OCI-M1 (cell line): Measurements from ENCODE around the gene ACACB.
"Not testable (repeated sequence)": the region's sequence is repeated elsewhere in the genome, so short reads cannot be mapped to it uniquely, and the experiment has no call there.

Source experiments
- DNase-seq: peaks from one replicate; lab custom pipeline; 2025; lab: John Stamatoyannopoulos, UW

ACACB gene

DNA sequence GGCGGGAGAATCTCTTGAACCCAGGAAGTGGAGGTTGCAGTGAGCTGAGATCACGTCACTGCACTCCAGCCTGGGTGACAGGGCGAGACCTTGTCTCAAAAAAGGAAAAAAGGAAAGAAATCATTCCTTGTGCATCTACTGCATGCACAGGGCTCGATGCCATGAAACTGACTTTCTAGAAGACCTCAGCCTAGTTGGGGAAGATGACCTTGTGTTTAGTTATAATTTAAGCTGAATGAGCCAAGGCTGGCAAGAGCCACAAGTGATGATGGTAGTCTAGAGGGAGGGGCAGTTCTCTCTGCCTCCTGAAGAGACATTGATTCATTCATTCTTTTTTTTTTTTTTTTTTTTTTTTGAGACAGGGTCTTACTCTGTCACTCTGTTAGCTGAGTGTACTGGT lies 24.2 kb downstream of the ACACB start:
- DNase-seq = no peak

GRCh38 chr12:109144224-109144623 lies 27.8 kb downstream of the ACACB start:
- DNase-seq = no peak

DNA sequence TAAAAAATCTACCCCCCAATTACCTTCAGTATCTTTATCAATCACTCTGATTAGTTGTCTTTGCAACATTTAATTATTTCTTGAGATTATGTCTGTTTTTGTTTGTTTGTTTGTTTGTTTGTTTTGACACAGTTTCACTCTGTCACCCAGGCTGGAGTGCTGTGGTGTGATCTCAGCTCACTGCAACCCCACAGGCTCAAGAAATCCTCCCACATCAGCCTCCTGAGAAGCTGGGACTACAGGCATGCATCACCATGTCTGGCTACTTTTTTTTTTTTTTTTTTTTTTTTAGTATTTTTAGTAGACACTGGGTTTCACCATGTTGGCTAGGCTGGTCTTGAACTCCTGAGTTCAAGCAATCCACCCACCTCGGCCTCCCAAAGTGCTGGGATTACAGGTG lies 30.7 kb downstream of the ACACB start:
- DNase-seq = not testable (repeated sequence)

DNA sequence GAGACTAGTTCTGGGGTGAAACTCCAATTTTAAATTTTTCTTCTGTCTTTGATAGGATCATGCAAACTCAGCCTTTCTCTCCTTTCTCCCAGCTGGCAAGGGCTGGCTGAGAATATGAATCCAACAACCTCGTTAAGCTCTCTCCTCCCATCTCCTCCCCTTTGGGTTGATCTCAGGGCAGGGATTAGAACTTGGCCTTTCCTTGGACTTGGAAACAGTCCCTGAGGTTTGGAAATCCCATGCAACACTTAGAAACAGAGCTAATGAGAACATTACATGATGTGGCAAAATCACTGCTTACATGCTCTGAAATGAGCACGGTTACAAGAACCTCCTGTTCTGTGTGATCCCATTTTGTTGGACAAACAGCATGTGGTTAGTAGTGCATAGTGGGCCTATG lies 31.6 kb downstream of the ACACB start:
- DNase-seq = no peak

- no peak for DNase-seq
Measured at GRCh38 chr12:109150124-109150640, 33.8 kb downstream of the ACACB start.

- DNase-seq = no peak
Measured at GRCh38 chr12:109151457-109151856, 35.1 kb downstream of the ACACB start.

DNA sequence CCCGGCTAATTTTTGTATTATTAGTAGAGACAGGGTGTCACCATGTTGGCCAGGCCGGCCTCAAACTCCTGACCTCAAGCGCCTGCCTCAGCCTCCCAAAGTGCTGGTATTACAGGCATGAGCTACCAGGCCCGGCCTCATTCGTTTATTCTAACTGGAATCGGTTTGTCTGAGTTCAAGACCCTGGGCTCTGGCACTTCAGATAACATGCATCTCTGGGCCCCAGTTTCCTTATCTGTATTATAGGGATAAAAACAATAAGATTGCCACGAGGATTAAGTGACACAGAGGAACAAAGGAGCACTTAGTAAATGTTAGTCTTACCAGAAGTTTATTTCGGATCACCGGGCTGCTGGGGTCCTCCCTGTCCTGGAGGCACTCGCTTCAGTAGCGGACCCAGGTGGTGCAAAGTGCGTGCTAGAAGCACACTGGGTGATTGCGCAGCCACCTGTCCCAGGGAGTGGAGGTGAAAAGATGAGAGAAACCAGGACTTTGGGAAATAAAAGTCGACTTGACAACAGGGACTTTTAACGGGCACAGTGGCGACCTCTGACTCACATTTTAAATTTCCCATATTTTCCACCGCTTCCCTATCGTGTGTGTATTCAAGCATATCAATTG lies 37.5 kb downstream of the ACACB start:
- peak; percentile 57 for DNase-seq

DNA sequence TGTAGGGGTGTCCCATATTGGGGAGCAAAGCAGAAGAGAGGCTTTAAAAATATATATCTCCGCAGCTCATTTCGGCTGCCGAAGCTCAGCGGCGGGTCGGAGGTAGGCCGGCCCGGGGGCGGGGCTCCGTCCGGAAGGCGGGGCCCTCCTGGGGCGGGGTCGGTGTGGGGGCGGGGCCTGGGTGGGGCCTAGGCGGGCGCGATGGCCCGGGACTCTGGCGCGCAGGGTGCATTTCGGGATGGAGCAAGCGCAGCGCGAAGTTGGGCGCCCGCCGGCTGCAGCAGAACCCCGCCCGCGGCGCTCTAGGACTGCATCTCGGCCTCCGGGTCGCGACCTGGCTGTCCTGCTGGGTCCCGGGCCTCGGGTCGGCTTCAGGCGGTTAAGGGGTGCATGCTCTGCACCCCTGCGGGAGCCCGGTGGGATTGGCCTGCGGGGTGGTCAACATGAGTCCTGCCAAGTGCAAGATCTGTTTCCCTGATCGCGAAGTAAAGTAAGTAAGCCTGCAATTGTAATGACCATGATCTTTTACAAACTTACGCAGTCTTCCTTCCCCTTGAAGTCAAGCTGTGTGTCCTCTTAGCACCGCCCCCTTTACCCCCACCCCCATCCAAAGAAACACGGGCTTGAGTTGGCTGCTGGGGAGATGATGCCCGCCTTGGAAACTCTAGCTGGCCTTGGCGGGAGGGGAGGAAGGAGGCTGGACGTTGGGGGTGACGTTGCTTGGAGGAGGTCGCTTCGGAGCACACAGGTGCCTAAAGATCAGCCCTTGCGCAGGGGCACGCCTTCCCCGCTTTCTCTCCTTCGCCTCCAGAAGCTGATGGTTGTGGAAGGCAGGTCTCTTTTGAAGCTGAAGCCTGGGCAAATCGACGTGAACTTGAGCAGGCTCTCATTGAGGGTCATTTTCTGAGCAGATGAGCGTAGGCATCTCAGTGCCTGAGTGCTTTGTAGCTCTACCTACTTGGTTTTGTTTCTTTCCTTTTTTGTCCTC lies 38.4 kb downstream of the ACACB start:
- DNase-seq = peak; percentile 77

GRCh38 chr12:109156036-109156435 lies 39.6 kb downstream of the ACACB start:
- no peak for DNase-seq

- DNase-seq = no peak
Measured at GRCh38 chr12:109156586-109156985, 40.2 kb downstream of the ACACB start.

DNA sequence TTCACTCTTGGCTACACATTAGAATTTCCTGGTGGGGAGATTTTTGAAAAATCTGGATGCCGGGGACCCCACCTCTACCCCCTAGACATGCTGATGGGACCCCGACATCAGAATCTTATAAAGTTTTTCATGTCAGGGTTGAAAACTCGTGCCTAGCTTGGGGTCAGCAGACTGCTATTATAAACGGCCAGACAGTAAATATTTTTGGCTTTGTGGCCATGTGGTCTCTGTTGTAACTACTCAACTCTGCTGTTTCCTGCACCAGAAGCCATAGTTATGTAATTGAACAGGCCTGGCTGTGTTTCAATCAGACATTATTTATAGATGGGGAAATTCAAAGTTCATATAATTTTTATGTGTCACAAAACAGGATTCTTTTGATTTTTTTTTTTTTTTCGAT lies 41.6 kb downstream of the ACACB start:
- DNase-seq = no peak

DNA sequence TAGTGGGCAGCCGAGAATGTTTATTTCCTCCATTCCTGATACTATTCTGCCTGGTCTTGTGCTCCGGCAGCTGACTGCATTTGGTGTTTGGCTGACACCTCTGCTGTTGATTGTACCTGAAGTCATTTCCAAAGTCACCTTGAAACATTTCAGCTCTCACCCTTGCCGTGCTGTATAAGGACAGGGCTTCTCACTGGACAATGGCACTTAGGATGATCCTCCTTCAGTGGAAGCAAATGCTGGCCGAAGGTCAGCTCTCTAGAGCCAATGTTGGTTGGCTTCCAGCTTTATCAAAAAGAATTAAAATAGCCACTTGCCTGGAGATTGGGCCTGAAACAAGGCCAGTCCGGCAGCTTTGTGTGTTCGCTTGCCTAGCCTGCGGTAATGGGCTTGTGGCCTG lies 44.0 kb downstream of the ACACB start:
- no peak for DNase-seq

- DNase-seq = no peak
Measured at GRCh38 chr12:109160873-109161272, 44.5 kb downstream of the ACACB start.

DNA sequence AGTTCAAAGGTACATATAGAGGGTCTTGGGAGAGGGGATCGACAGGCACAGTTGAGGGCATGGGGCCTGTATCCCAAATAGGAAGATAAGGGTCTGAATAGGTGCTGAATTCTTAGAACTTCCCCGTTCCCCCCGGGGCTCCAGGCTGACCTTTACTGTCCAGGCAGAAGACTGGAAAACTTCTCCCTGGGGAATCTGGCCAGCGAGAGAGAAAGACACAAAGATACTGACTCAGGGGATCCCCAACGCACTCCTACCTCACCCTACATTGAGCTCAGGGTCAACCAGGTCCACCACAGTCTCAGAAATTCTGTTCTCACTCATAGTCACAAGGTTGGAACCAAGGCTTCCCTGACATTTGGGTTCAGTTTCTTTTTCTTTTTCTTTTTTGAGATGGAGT lies 46.2 kb downstream of the ACACB start:
- no peak for DNase-seq

DNA sequence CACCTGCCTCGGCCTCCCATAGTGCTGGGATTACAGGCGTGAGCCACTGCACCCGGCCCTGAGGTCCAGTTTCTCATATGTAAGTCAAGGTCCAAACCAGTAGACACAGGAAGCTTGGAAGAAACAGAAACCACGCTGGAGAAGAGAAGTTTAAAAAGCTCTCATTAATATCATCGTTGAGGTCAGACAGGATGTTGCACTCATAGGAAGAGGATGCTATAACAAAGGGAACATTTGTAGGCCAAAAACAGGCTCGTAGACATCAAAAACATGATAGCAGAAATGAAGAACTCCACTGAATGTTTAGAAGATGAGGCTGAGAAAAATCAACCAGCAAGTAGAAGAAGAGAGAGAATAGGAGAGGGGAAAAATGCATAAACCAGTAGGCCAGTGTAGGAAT lies 46.8 kb downstream of the ACACB start:
- no peak for DNase-seq

DNA sequence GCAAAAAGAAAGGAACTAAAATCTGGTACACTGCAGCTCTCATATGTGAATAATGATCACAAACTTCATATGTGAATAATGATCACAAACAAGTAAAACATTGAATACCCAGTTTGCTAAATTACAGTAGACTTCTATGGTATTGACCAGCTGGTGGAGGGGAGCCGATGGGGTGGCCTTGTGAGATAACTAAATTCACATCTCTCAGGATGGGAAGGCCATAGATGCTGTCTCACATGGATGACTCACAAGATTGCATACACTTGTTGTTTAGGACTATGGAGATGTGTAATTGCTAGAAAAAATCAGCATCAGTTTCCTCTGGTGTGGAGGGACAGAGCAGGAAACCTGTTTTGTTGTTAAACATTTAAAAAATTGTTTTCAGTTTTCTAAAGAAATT lies 49.2 kb downstream of the ACACB start:
- DNase-seq = no peak

DNA sequence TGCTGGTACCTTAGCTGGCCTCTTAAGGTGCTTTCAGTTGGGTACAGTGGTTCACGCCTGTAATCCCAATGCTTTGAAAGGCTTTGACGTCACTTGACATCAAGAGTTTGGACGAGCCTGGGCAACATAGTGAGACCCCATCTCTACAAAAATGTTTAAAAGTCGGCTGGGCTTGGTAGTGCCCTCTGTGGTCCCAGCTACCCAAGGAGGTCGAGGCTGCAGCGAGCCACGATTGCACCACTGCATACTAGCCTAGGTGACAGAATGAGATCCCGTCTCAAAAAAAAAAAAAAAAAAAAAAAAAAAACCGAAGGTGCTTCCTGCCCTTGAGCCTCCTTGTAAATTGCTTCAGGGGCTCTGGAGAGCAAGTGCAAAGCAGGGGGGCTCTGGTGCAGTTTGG lies 50.0 kb downstream of the ACACB start:
- DNase-seq = no peak

DNA sequence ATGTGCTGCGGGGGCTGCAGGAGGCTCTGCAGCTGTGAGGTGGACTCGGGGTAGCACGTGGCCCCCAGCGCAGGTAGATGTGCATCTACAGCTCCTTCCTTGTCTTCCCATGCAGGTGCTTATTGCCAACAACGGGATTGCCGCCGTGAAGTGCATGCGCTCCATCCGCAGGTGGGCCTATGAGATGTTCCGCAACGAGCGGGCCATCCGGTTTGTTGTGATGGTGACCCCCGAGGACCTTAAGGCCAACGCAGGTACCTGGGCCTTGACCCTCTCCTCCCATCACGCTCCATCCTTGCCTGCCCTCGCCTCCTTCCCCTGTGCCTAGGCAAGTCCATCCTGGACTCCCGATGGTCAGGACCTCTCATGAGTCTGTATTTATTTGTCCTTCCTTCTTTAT lies 51.4 kb downstream of the ACACB start:
- DNase-seq = no peak

DNA sequence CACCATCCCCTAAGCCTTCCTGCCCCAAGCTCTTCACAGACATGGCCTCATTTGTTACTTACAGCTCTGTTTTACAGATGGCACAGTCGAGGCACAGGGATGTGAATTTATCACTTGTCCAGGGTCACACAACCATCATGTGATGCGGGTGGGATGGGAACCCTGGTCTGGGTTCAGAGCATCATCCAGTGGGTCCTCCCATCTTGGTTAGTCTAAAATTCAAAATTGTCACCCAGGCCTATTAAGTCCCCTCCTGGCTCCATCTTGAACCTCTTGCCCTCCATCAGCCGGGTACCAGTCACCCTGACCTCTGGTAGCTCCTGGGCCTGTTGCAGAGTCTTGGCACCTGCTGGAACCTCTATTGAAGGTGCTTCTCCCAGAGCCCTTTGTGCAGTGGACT lies 52.9 kb downstream of the ACACB start:
- no peak for DNase-seq

DNA sequence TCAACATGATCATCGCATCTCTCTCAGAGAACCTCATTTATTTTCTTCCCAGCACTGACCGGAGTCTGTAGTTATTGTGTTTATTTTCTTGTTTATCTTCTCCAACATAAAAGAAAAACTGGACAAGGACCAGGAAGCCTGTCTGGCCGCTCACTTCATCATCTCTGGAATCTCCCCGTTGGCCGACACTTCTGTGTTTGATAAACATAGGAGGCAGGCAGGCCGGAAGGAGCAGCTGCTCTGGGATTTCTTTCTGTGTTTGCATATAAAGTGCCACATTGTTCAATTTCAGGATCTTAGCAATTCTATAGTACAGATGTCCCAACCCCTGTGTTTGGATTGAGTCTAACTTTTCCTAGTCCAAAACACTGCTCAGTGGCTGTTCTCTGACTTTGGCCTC lies 53.3 kb downstream of the ACACB start:
- DNase-seq = no peak

DNA sequence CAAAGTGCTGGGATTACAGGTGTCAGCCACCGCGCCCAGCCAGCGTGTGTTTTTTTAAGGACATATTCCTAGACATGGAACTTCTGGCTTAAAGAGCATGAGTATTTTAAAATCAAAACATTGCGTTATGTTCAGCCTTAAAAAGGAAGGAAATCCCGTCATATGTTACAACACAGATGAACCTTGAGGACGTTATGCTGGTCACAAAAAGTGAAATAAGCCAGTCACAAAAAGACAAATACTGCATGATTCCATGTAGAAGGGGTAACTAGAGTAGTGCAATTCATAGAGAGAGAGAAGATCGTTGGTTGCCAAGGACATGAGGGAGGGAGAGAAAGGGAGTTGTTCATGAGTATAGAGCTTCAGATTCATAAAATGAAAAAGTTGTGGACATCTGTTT lies 53.9 kb downstream of the ACACB start:
- DNase-seq = no peak

DNA sequence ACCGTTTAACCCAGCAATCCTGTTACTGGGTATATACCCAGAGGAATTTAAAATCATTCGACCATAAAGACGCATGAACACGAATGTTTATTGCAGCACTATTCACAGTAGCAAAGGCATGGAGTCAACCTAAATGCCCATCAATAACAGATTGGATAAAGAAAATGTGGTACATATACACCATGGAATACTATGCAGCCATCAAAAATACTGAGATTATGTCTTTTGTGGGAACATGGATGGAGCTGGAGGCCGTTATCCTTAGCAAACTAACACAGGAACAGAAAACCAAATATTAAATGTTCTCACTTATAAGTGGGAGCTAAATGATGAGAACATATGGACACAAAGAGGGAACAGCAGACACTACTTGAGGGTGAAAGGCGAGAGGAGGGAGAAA lies 56.4 kb downstream of the ACACB start:
- DNase-seq = not testable (repeated sequence)
